A673 (cell line): Measurements from ENCODE around the gene ZNF516. TPM values are rescaled to one million over a fixed set of nuclear protein-coding genes. Genes with fewer than 3 reads are reported as not detected.

ENCODE experiments used
- BruUV-seq: library from RNA; stranded (reverse); fragments of 400-500 nt; replicated peaks from 2 replicates; lab custom pipeline; 2021; lab: Mats Ljungman, UMichigan
- CTCF ChIA-PET: fragments of 300-600 bp; sonication (Branson Sonifier 250); formaldehyde crosslinking; loops from one replicate; lab custom pipeline; 2022; ENCODE audit warnings: antibody characterized with exemption; lab: Charles Lee
- POLR2A ChIA-PET: fragments of 300-600 bp; sonication (Branson Sonifier 250); formaldehyde crosslinking; loops from one replicate; lab custom pipeline; 2022; ENCODE audit warnings: antibody characterized with exemption; ENCODE audit not compliant: low non-redundant PET; lab: Charles Lee
- DNase-seq: peaks from one replicate; pipeline ENCODE4 v3.0.0-alpha.2; 2015; ENCODE audit warnings: low spot score
- H3K27ac ChIP-seq: fragments of 200-600 bp; sonication (generic); 2 replicates; pipeline ENCODE4 v1.5.1; 2016; ENCODE audit warnings: mixed run types, low read depth, mild to moderate bottlenecking, mixed read lengths, antibody characterized with exemption, low read length; ENCODE audit not compliant: poor library complexity, severe bottlenecking
- H3K27me3 ChIP-seq: fragments of 200-600 bp; sonication (generic); replicated peaks from 2 replicates; pipeline ENCODE4 v1.6.1; 2017; ENCODE audit warnings: mixed run types, low read depth, mild to moderate bottlenecking, mixed read lengths, antibody characterized with exemption, low read length; ENCODE audit not compliant: insufficient read depth, poor library complexity
- H3K36me3 ChIP-seq: fragments of 200-600 bp; sonication (generic); 2 replicates; pipeline ENCODE4 v1.6.1; 2016; ENCODE audit warnings: mixed run types, mild to moderate bottlenecking, mixed read lengths, antibody characterized with exemption, low read length; ENCODE audit not compliant: insufficient read depth, poor library complexity, severe bottlenecking
- H3K4me1 ChIP-seq: fragments of 200-600 bp; sonication (generic); 2 replicates; pipeline ENCODE4 v1.6.1; 2017; ENCODE audit warnings: mixed run types, mild to moderate bottlenecking, mixed read lengths, antibody characterized with exemption, low read length; ENCODE audit not compliant: insufficient read depth, poor library complexity, severe bottlenecking
- H3K4me3 ChIP-seq: fragments of 200-600 bp; sonication (generic); 2 replicates; pipeline ENCODE4 v1.5.1; 2016; ENCODE audit warnings: low read depth, mixed run types, mild to moderate bottlenecking, mixed read lengths, low read length; ENCODE audit not compliant: poor library complexity, severe bottlenecking
- H3K9me3 ChIP-seq: fragments of 200-600 bp; sonication (generic); 2 replicates; pipeline ENCODE4 v1.6.1; 2016; ENCODE audit warnings: mixed run types, low read depth, mild to moderate bottlenecking, mixed read lengths, antibody characterized with exemption, low read length; ENCODE audit not compliant: poor library complexity, severe bottlenecking
- CTCF ChIP-seq: fragments of 300-800, 200-600 bp; sonication (generic); conservative IDR thresholded peaks from 2 replicates; pipeline ENCODE4 v1.5.1; 2017; ENCODE audit warnings: low read depth, mild to moderate bottlenecking, antibody characterized with exemption, low read length, moderate library complexity, mixed read lengths
- EZH2 ChIP-seq: fragments of 200-600 bp; sonication (generic); IDR thresholded peaks from 2 replicates; pipeline ENCODE4 v1.6.1; 2017; ENCODE audit warnings: borderline replicate concordance, low read depth, mild to moderate bottlenecking, mixed read lengths, antibody characterized with exemption, low read length; ENCODE audit not compliant: poor library complexity, severe bottlenecking
- intact Hi-C: fragments of 100-400 bp; cut with micrococcal nuclease; formaldehyde crosslinking; loops from one replicate; pipeline ENCODE4 v1.10.0; 2022; ENCODE audit not compliant: unreplicated experiment
- total RNA-seq: library from RNA; stranded (reverse); gene quantifications from 2 replicates; pipeline ENCODE4 v1.2.3, GENCODE V29; 2021

The ZNF516 gene
- total RNA-seq, 1 experiment from 2014 or later: 32.3 TPM

- intact Hi-C loops: no loop called here
- TF ChIP-seq CTCF: no peak
- no peak for TF ChIP-seq EZH2
- Histone ChIP-seq H3K4me1 (no peaks in the 10 kb centered on the region), H3K27ac (no peak overlapping the region), H3K27me3 (no peaks in the 10 kb centered on the region), H3K4me3 (no peak overlapping the region), H3K9me3 (no peaks in the 10 kb centered on the region), H3K36me3 (no peaks in the 10 kb centered on the region)
- ChIA-PET POLR2A (no interaction called here), CTCF (no interaction called here)
- BruUV-seq: no TSS peak
- no peak for DNase-seq
Observed at GRCh38 chr18:76338619-76339245, 156.3 kb downstream of the ZNF516 start.

- Histone ChIP-seq H3K9me3 (no peaks in the 10 kb centered on the region), H3K27ac (no peak overlapping the region), H3K36me3 (no peaks in the 10 kb centered on the region), H3K4me3 (no peak overlapping the region), H3K4me1 (no peaks in the 10 kb centered on the region), H3K27me3 (no peaks in the 10 kb centered on the region)
- ChIA-PET CTCF (no interaction called here), POLR2A (no interaction called here)
- TF ChIP-seq EZH2 (no peak), CTCF (no peak)
- no peak for DNase-seq
- intact Hi-C loops: no loop called here
- no TSS peak for BruUV-seq
Observed at GRCh38 chr18:76338088-76338487, 157.0 kb downstream of the ZNF516 start.

GRCh38 chr18:76335859-76336640, 159.0 kb downstream of the ZNF516 start:
- DNase-seq: no peak
- no peak overlapping the region for H3K4me3 ChIP-seq
- intact Hi-C loops: no loop called here
- no peaks in the 10 kb centered on the region for H3K27me3 ChIP-seq
- no peaks in the 10 kb centered on the region for H3K9me3 ChIP-seq
- H3K36me3 ChIP-seq: no peaks in the 10 kb centered on the region
- CTCF ChIA-PET: no interaction called here
- POLR2A ChIA-PET: no interaction called here
- no peak for TF ChIP-seq EZH2
- TF ChIP-seq CTCF: no peak
- H3K27ac ChIP-seq: no peak overlapping the region
- no TSS peak for BruUV-seq
- no peaks in the 10 kb centered on the region for H3K4me1 ChIP-seq
